Breast epithelium (tissue), 3 donors: ENCODE measurements around the gene UBR2.
"Not testable (repeated sequence)": the region's sequence is repeated elsewhere in the genome, so short reads cannot be mapped to it uniquely, and the experiment has no call there.

Source experiments
- POLR2A ChIP-seq: fragments of 450-650 bp; IDR thresholded peaks from one replicate; pipeline ENCODE4 v1.6.1; 2016; ENCODE audit warnings: antibody characterized with exemption, mild to moderate bottlenecking, moderate library complexity
- POLR2AphosphoS5 ChIP-seq, 3 donors: sonication (generic); formaldehyde crosslinking; IDR thresholded peaks; one replicate each; pipeline ENCODE4 v1.6.1; 2017; ENCODE audit warnings: antibody characterized with exemption in 3 of 3

- not testable (repeated sequence) for TF ChIP-seq POLR2AphosphoS5 (IDR thresholded peaks at IDR 0.05); POLR2A
These were observed 4.6 kb upstream of the UBR2 start for GRCh38 chr6:42559276-42559675.
